Lung (tissue), 12 donors: ENCODE results near the gene MPO. TPM values are rescaled to one million over a fixed set of nuclear protein-coding genes. Genes with fewer than 3 reads are reported as not detected.

Source experiments
- ATAC-seq: fragments of 200-7000 bp; cut with Tn5 transposase; one replicate; pipeline ENCODE4 v1.9.1; 2020; ENCODE audit warnings: moderate number of reproducible peaks; ENCODE audit not compliant: insufficient read depth, low FRiP score
- DNase-seq, 3 donors: peaks; one replicate each; pipeline ENCODE4 v3.0.0-alpha.2; 2013 to 2017
- H3K27ac ChIP-seq, 2 donors: one replicate each; pipeline ENCODE4 v1.5.1; 2013; ENCODE audit warnings: mild to moderate bottlenecking in 2 of 2, moderate library complexity in 2 of 2, control low read depth in 1 of 2, inconsistent platforms in 1 of 2, low read depth in 1 of 2, low read length in 1 of 2
- H3K27me3 ChIP-seq, 3 donors: one replicate each; pipeline ENCODE4 v1.5.1; 2013; ENCODE audit warnings: low read length in 2 of 3; ENCODE audit not compliant: control insufficient read depth in 3 of 3, insufficient read depth in 3 of 3
- H3K36me3 ChIP-seq, 4 donors: one replicate each; pipeline ENCODE4 v1.5.1; 2013; ENCODE audit warnings: low read length in 4 of 4, mild to moderate bottlenecking in 1 of 4, moderate library complexity in 1 of 4; ENCODE audit not compliant: control insufficient read depth in 4 of 4, insufficient read depth in 4 of 4
- H3K4me1 ChIP-seq, 5 donors: one replicate each; pipeline ENCODE4 v1.5.1; 2013; ENCODE audit warnings: low read length in 5 of 5, mild to moderate bottlenecking in 2 of 5, moderate library complexity in 1 of 5; ENCODE audit not compliant: control insufficient read depth in 5 of 5, insufficient read depth in 5 of 5
- H3K4me3 ChIP-seq: one replicate; pipeline ENCODE4 v1.5.1; 2013; ENCODE audit warnings: mild to moderate bottlenecking, control low read depth, moderate library complexity
- H3K9ac ChIP-seq, 2 donors: one replicate each; pipeline ENCODE4 v1.5.1; 2013; ENCODE audit warnings: low read length in 2 of 2, control low read depth in 1 of 2; ENCODE audit not compliant: insufficient read depth in 1 of 2
- H3K9me3 ChIP-seq, 4 donors: one replicate each; pipeline ENCODE4 v1.5.1; 2013; ENCODE audit warnings: low read length in 3 of 4, mild to moderate bottlenecking in 1 of 4, moderate library complexity in 1 of 4; ENCODE audit not compliant: control insufficient read depth in 4 of 4, insufficient read depth in 3 of 4
- CTCF ChIP-seq: IDR thresholded peaks from 2 replicates; pipeline ENCODE4 v1.5.1; 2012; ENCODE audit warnings: mild to moderate bottlenecking; ENCODE audit errors: control extremely low read depth, extremely low read depth
- WGBS, 2 donors: extraction: QIAGEN DNeasy Blood & Tissue Kit; methylation state at CpG; one replicate each; pipeline ENCODE4 v1.1.7; 2013; 5-methylcytosine and 5-hydroxymethylcytosine counted together
- polyA plus RNA-seq, 2 donors: library from polyadenylated mRNA; stranded (reverse); fragments of 200-250 nt; gene quantifications; one replicate each; pipeline ENCODE4 v1.2.1, GENCODE V29; 2013
- total RNA-seq, 2 donors: library from RNA; depleted of rRNA in 1 of 2; stranded (reverse); fragments of >200 nt in 1 of 2; gene quantifications; one replicate each; pipeline ENCODE4 v1.2.1, GENCODE V29; 2014 to 2021
- donor health status: control.
- donor health status: control.
- donor health status: Bipolar disorder and iron deficiency.
- donor health status: healthy.
- donor health status: DM: yes; HTN: yes; CAD: no.

Gene MPO
- total and polyA plus RNA-seq, 4 donors: 0.79 to 62.0 (median 6.7) TPM

GRCh38 chr17:58268774-58269556 lies 11.8 kb downstream of the MPO start:
- ATAC-seq (no peak), DNase-seq (no peak)
- TF ChIP-seq CTCF: no peak
- H3K9ac ChIP-seq: no peak overlapping the region
- no peaks in the 10 kb centered on the region for H3K27me3 ChIP-seq
- no peak overlapping the region for H3K4me3 ChIP-seq
- no peak overlapping the region for H3K27ac ChIP-seq
- 51 to 71% methylated on average over 6 of the region's 6 CpGs for WGBS, 2 donors
- no peaks in the 10 kb centered on the region for H3K36me3 ChIP-seq
- no peaks in the 10 kb centered on the region for H3K9me3 ChIP-seq
- no peaks in the 10 kb centered on the region for H3K4me1 ChIP-seq

- TF ChIP-seq CTCF: no peak
- no peak overlapping the region for H3K27ac ChIP-seq
Observed at GRCh38 chr17:58268326-58268725, 12.4 kb downstream of the MPO start.

GRCh38 chr17:58267347-58268324 lies 13.1 kb downstream of the MPO start:
- no peaks in the 10 kb centered on the region for H3K4me1 ChIP-seq
- no peak for ATAC-seq
- H3K9me3 ChIP-seq: no peaks in the 10 kb centered on the region
- H3K27ac ChIP-seq: no peak overlapping the region
- WGBS, 2 donors: 46 to 71% methylated on average over 20 to 22 of the region's 22 CpGs
- H3K9ac ChIP-seq: no peak overlapping the region
- no peaks in the 10 kb centered on the region for H3K36me3 ChIP-seq
- no peaks in the 10 kb centered on the region for H3K27me3 ChIP-seq
- H3K4me3 ChIP-seq: no peak overlapping the region
- DNase-seq: no peak
- no peak for TF ChIP-seq CTCF

More at GRCh38 chr17:58268326-58268725, 12.4 kb downstream of the MPO start:
- DNase-seq: no peak
- Histone ChIP-seq H3K9me3 (no peaks in the 10 kb centered on the region), H3K4me3 (no peak overlapping the region), H3K4me1 (no peaks in the 10 kb centered on the region), H3K36me3 (no peaks in the 10 kb centered on the region), H3K27me3 (no peaks in the 10 kb centered on the region), H3K9ac (no peak overlapping the region)
- ATAC-seq: no peak
- 45 to 74% methylated on average over 12 of the region's 12 CpGs for WGBS, 2 donors
